ENCODE results near the gene TCL1B.
A peak's percentile ranks its signal among the peaks of the same experiment; 100 is the strongest.

The TCL1B gene

GRCh38 chr14:95667249-95667693, 19.0 kb upstream of the TCL1B start:
- no peak for DNase-seq

DNA sequence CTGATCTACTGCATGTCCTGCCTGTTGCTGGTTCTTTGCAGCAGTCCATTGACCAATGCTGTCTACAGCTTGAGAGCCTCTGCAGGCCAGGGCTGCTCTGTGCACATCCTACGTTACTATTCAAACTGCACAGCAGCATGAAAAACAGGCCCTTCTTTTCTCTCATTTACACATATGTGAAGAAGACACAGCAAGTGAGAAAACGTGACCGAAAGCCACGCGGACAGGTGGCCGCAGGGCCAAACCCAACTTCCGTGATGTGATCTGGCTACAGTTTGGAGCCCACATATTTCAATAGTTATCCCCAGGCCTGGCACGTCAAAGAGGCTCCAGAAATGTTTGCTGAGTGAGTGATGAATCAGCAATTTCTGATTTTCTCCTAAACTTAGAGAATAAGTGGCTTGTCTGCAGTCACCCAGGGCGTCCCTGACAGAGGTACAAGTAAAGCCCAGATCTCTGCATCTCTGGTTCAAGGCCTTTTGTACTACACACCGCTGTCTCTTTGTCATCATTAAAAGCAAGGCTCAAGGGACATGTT, 17.9 kb upstream of the TCL1B start:
- no peak for DNase-seq

- no peak for DNase-seq
Measured at GRCh38 chr14:95674613-95675012, 11.6 kb upstream of the TCL1B start.

- no peak for DNase-seq
Measured at GRCh38 chr14:95675486-95675885, 10.7 kb upstream of the TCL1B start.

DNA sequence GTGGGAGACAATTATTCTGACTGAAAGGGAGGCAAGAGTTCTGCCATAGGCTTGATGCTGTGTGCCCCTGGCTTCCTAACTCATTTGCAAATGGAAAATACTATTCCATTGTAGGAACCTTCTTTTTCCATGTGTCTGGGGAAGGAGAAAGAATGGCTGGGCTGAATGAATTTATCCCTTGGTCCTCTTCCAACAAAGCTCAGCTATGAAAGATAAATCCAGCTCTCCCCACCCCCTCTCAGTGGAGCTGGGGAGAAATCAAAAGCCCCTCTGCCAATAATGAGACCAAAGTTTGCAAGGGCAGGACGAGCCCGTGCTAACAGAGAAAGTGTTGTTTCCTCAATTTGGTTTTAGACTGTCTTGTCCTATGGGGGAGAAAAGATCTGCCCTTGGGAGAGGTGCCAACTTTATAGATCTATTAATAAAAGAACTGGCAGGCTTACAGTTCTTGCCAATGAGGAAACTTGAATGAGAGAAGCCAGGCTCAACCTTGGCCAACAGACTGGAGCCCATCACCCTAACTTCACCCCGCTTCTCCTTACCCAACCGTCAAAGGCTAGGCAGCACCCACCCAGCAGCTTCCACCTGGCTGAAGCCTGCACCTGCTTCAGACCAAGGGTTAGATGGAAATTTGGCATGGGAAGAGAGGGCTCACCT, 8.9 kb upstream of the TCL1B start:
- DNase-seq, result no peak

GRCh38 chr14:95679148-95679815, 6.9 kb upstream of the TCL1B start:
- no peak for DNase-seq

DNA sequence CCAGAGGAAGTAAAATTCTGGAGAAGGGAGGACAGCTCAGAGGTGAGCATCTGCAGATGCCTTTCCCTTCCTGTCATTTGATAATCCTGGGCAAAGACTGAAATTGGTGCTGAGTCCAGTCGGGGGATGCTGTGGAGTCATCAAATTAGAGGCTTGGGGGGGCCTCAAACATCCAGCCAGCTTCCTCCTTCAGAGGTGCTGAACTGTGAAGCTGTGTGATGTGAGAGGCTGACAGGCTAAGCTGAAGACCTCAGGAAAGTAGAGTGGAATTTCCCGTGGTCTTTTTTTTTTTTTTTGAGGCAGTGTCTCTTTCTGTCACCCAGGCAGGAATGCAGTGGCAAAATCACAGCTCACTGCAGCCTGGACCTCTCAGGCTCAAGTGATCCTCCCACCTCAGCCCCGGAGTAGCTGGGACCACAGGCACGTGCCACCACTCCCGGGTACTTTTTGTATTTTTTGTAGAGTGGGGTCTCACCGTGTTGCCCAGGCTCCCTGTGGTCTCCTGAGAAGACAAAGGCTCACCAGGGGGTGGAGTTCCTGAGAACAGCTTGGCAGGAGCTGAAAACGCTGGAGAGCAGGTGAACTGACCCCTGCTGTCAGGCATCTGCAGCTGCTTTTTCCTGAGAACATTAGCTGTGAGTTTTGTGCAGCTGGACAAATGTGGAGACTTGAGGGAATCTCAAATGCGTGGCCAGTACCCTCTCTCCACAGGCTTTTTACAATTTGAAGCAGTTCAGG, 6.1 kb upstream of the TCL1B start:
- peak in 1 of 2 experiments; percentile 16 for DNase-seq

GRCh38 chr14:95681153-95681552, 5.1 kb upstream of the TCL1B start:
- DNase-seq, result no peak

DNA sequence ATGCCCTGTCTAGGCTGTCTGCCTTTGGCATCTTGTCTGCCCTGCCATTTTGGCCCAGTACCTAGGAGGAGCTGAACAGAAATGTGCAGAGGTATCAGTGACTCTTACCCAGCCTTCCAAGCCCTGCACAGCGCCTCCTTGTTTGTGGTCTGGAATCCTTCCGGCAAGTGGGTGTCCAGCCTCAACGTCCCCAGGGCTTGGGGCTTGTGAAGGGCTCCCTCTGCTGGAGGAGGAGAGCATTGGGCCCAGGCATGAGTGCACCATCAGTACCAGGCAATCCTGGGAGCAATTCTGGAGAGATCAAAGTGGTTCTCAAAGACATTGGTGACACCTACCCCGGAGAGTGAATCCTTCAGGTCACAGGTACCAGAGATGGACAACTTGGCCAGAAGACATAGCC, 2.4 kb upstream of the TCL1B start:
- no peak for DNase-seq

- DNase-seq, result no peak
Measured at GRCh38 chr14:95686935-95687334, 709 bp downstream of the TCL1B start.

DNA sequence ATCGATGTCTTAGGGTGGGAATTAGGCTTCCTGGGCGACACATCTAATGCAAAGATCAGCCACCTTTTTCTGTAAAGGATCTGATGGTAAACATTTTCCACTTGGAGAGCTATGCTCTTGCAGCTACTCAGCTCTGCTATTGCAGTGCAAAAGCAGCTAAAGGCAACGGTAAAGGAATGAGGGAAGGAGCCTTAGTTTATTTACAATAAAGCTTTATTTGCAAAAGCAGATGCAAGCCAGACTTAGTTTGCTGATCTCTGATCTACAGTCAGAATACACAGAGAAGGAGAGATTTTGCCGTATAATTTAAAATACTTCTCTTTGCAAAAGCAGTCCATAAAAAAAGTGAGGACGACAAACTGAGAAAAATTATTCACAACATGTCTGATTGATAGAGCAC, 3.2 kb downstream of the TCL1B start:
- no peak for DNase-seq

DNA sequence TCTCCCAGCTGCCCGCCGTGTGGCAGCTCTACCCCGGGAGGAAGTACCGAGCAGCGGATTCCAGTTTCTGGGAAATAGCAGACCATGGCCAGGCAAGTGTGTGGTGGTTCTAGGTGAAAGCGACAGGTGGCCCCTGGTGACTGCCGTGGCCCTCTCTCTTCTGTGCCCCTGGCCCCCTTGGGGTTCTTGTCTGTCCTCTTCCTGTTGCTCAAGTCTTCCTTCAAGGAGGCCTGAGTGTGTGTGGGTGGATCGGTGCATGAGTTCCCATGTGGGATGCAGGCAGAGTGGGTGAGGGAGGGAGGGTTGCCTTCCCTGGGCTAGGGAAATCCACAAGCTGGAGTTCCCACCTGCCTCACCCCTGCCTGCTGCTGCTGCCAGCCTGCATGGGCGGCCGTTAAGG, 4.6 kb downstream of the TCL1B start:
- DNase-seq, result no peak

DNA sequence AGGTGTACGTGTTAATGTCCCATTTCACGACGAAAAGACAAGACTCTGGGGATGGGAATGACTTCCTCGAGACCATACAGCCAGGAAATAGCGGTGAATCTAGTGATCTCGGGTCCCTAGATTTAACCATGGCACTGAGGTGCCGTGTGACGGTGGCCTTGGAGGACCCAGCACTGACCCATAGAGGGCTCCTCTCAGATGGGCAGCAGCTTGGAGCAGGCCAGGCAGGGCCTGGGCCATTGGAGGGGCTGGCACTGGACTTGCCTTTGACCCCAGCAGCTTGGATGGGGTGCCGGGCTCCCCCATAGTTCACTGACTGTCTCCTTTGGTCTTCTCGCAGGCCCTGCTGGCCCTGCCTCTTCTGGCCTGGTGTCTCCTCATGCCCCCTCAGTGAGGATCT, 5.4 kb downstream of the TCL1B start:
- DNase-seq, result no peak

- DNase-seq, result no peak
Measured at GRCh38 chr14:95692109-95692508, 5.9 kb downstream of the TCL1B start.

DNA sequence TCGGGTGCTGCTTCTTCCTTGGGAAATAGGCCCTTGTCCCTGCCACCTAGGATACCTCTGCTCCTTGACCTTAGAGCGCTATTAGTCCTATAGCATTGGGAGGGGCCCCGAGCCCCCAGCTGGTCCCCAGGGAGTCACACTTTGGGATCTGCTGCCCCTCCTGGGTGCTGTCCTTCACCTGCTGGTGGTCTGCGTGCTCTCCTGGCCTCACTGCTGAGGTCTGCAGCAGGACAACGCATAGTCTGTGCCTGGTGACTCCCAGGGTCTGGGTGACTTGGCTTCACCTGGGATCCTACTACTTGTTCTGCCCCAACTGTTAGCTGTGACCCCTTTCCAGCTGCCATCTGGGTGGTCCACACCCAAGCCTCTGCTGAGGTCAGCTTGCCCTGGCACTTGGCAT, 8.8 kb downstream of the TCL1B start:
- DNase-seq, result no peak

- DNase-seq, result no peak
Measured at GRCh38 chr14:95695913-95696312, 9.7 kb downstream of the TCL1B start.

GRCh38 chr14:95696741-95697140, 10.5 kb downstream of the TCL1B start:
- DNase-seq, result no peak

DNA sequence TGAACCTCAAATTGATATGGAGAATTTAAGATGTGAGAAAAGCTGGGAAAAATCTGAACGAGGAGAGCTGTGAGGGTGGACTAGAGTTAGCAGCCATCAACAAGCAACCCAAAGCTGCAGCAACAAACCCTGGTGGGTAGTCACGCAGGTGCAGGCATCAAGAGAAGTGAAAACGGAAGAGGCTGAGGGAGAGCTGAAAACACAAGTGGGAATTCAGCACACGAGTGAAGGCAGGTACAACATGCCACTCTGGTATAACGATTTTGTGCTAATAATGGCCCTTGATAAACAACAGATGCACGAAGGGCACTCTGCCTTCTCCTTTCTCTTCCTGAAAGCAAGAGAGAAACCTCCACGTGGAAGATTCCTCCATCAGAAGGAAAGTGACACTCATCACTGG, 11.5 kb downstream of the TCL1B start:
- no peak for DNase-seq

DNA sequence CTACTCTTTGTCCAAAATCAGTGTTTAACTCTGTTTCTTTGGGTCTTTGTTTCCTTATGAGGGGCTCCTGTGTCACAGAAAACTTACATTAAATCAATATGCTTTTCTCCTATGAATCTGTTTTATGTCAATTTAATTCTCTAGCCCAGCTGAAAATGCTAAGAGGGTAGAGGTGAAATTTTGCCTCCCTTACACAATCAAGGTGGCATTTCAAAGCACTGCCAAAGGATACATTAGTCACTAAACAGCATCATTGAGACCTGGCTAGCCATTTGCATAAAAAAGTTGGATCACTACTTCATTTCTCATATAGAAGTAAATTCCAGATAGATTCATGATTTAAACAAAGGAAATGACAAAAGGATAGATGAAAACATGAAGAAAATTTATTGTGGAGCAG, 12.1 kb downstream of the TCL1B start:
- no peak for DNase-seq

GRCh38 chr14:95699412-95699811, 13.2 kb downstream of the TCL1B start:
- DNase-seq, result no peak

DNA sequence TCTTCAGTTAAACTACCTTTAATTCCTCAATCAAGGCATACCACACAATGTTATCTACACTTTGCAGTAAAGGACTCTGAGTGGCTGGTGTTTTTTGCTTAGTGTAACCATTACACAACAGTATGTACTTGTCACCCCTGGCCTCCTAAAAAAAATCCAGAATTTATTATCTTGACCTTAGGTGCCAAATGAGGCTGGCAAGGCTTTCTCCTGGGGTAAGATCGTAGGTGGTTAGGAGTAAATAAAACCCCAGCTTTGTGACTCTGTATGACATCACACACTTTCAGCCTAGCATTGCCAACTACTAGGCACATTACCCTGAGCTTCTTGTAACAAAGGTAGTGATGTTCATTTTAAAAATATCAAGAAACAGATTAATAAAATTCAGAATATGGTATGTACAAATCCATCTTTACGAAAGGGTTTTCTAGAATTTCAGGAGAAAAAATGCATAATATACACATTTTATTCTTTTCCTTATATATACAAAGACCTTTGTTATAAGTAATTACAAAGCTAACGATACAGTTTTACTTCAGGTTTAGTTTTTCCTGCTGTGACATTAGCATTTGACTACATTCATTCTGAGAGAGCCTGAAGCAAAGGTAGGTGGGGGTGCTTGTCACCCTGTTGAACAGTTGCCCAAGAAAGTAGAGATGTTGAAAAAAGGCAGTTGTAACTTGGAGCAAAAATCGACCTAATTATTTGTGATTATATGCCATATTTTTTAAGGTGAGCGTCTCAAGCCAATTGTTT, 14.2 kb downstream of the TCL1B start:
- no peak for DNase-seq

DNA sequence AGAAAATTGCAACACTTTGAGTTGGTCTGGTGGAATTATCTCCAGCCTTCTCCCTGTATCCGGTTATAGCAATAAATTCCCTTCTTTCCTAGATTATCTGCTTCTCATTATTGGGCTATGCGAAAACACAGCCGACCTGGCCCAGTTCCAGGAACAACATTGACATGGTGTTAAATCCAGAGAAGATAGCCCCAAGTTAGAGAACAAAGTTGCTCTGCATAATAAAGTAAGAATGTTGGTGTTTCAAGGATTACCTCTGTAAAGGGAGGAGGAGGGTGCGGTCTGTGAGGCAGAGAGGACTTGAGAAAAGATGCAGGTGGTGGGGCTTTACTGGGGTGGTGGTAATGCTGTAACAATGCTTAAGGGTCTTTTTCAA, 15.6 kb downstream of the TCL1B start:
- DNase-seq, result no peak

GRCh38 chr14:95703341-95703740, 17.1 kb downstream of the TCL1B start:
- no peak for DNase-seq

Data from SHP77 (cell line).